Measurements from ENCODE around the gene TNK2.
"Not testable (repeated sequence)": the region's sequence is repeated elsewhere in the genome, so short reads cannot be mapped to it uniquely, and the experiment has no call there.

TNK2 gene

DNA sequence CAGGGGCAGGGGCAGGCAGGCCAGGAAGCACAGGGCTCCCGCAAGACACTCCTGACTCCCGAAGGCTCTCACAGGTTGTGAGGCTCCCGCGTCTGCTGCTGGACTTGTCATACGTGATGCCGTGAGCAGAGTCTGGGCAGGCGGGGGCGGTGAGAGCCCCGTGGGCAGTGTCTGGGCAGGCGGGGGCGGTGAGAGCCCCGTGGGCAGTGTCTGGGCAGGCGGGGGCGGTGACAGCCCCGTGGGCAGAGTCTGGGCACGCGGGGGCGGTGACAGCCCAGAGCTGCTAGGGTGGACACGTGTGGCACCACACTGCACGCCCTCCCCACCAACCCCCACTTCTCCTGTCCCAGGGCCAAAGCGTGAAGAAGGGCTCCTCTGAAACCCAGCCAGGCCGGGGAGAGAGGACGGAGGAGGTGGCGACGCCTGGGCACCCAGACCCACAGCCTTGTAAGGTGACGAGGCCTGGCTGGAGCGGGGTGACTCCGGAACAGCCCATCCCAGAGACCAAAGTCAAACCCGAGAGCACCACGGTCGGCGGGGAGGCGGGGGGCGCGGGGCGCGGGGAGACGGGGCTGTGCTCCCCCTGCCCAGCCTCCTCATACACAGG, 35.0 kb downstream of the TNK2 start:
- H3K36me3 ChIP-seq (ENCODE audit: control insufficient read depth, insufficient read depth, low read length): peaks cover 15% of the 10 kb centered on the region
- no peak overlapping the region for H3K9ac ChIP-seq (ENCODE audit: low read length)
- no peaks in the 10 kb centered on the region for H3K27me3 ChIP-seq (ENCODE audit: control insufficient read depth, insufficient read depth, low read length)
- H3K4me1 ChIP-seq (ENCODE audit: control insufficient read depth, insufficient read depth, low read length): no peaks in the 10 kb centered on the region
- H3K4me3 ChIP-seq (ENCODE audit: low read length): no peak overlapping the region
- H3K27ac ChIP-seq (ENCODE audit: low read depth, low read length): no peak overlapping the region

DNA sequence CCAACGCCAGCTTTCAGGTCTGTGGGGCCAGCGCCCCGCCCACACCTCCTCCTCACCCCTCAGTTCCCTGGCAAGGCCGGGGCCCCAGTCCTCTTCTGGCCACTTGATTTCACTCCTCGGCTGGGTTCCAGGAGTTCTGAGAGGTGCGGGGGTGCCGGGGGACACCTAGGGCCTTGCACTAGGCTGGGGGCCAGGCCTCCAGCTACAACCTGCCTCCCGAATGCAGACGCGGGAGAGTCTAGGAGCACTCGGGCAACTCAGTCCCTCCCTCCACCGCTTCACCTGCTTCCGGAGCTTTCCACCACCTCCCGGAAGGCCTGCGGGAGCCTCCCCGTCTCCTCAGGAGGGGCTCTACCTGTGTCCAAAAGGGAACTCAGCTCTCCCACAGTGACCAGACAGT, 35.6 kb downstream of the TNK2 start:
- no peaks in the 10 kb centered on the region for H3K27me3 ChIP-seq (ENCODE audit: control insufficient read depth, insufficient read depth, low read length)
- peaks cover 9% of the 10 kb centered on the region for H3K36me3 ChIP-seq (ENCODE audit: control insufficient read depth, insufficient read depth, low read length)
- no peak overlapping the region for H3K9ac ChIP-seq (ENCODE audit: low read length)
- no peak overlapping the region for H3K27ac ChIP-seq (ENCODE audit: low read depth, low read length)
- no peak overlapping the region for H3K4me3 ChIP-seq (ENCODE audit: low read length)
- H3K4me1 ChIP-seq (ENCODE audit: control insufficient read depth, insufficient read depth, low read length): no peaks in the 10 kb centered on the region

- H3K27ac ChIP-seq (ENCODE audit: low read depth, low read length): no peak overlapping the region
- H3K36me3 ChIP-seq (ENCODE audit: control insufficient read depth, insufficient read depth, low read length): peaks cover 4% of the 10 kb centered on the region
- H3K27me3 ChIP-seq (ENCODE audit: control insufficient read depth, insufficient read depth, low read length): no peaks in the 10 kb centered on the region
- no peak overlapping the region for H3K9ac ChIP-seq (ENCODE audit: low read length)
- no peak overlapping the region for H3K4me3 ChIP-seq (ENCODE audit: low read length)
- H3K4me1 ChIP-seq (ENCODE audit: control insufficient read depth, insufficient read depth, low read length): no peaks in the 10 kb centered on the region
Observed at GRCh38 chr3:195872097-195872496, 36.3 kb downstream of the TNK2 start.

GRCh38 chr3:195871686-195872085, 36.7 kb downstream of the TNK2 start:
- not testable (repeated sequence) for H3K4me1 ChIP-seq (ENCODE audit: control insufficient read depth, insufficient read depth, low read length); H3K27ac ChIP-seq (ENCODE audit: low read depth, low read length); H3K36me3 ChIP-seq (ENCODE audit: control insufficient read depth, insufficient read depth, low read length); H3K27me3 ChIP-seq (ENCODE audit: control insufficient read depth, insufficient read depth, low read length); H3K4me3 ChIP-seq (ENCODE audit: low read length); H3K9ac ChIP-seq (ENCODE audit: low read length)

DNA sequence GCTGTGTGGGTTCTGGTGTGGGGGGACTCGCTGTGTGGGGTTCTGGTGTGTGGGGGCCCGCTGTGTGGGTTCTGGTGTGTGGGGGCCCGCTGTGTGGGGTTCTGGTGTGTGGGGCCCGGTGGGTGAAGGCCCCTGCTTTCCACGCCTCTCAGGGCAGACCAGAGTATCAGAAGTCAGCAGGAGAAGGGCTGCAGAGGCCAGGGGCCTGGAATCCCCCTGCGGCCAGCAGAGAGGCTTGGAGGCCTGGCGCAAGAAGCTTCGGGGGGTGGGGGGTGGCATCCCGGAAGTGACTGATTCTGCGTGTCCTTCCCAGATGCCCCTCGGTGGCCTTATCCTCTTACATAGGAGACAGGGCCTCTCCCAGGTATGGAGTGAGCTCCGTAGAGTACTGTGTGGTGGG, 37.4 kb downstream of the TNK2 start:
- H3K27me3 ChIP-seq (ENCODE audit: control insufficient read depth, insufficient read depth, low read length): no peaks in the 10 kb centered on the region
- H3K36me3 ChIP-seq (ENCODE audit: control insufficient read depth, insufficient read depth, low read length): peaks cover 4% of the 10 kb centered on the region
- no peak overlapping the region for H3K9ac ChIP-seq (ENCODE audit: low read length)
- no peak overlapping the region for H3K27ac ChIP-seq (ENCODE audit: low read depth, low read length)
- H3K4me1 ChIP-seq (ENCODE audit: control insufficient read depth, insufficient read depth, low read length): no peaks in the 10 kb centered on the region
- no peak overlapping the region for H3K4me3 ChIP-seq (ENCODE audit: low read length)

DNA sequence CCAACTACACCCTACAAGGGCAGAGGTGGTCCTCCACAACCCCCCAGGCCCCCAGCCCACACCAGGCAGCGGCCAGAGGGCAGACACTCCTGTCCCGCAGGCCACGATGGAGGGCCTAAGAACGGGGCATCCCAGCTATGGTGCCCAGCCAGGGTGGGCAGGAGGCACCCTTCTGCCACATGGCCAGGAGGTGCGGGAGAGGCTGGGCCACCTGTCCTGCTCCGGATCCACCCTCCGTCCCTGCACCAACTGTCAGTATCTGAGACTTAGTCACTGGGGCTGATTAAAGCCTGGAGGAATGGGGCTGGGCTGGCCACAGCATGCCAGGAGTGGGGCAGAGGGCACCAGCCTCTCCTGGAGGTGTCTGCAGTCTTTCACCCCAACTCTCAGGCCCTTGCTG, 37.9 kb downstream of the TNK2 start:
- Histone ChIP-seq H3K36me3 (ENCODE audit: control insufficient read depth, insufficient read depth, low read length) (peaks cover 4% of the 10 kb centered on the region), H3K9ac (ENCODE audit: low read length) (no peak overlapping the region), H3K4me1 (ENCODE audit: control insufficient read depth, insufficient read depth, low read length) (no peaks in the 10 kb centered on the region), H3K27ac (ENCODE audit: low read depth, low read length) (no peak overlapping the region), H3K4me3 (ENCODE audit: low read length) (no peak overlapping the region), H3K27me3 (ENCODE audit: control insufficient read depth, insufficient read depth, low read length) (no peaks in the 10 kb centered on the region)

DNA sequence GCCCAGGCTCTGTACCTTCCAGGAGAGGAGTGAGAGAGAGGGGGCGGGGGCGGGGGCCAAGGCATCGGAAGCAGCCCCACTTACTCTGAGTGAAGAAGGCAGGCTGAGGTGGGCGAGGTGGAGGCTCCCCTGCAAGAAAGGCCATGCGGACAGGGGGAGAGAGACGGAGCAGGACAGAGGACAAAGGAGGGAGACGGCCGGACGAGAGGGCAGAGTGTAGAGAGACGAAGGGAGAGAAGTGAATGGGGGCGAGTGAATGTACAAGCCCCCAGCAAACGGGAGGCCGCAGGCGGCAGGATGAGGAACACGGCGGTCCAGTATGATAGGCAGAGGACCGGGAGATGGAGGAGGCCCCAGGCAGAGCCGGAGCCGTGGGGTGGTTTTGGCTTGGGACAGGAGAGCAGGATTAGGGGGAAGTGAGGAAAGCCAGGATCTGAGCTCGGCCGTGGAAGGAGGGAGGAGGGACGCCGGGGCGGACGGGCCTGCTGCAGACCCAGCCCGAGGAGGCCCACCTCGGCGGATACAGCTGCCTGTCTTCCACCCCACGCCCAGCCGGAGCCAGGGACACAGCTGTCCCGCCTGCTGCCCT, 38.8 kb downstream of the TNK2 start:
- no peak overlapping the region for H3K27ac ChIP-seq (ENCODE audit: low read depth, low read length)
- no peak overlapping the region for H3K4me3 ChIP-seq (ENCODE audit: low read length)
- no peaks in the 10 kb centered on the region for H3K4me1 ChIP-seq (ENCODE audit: control insufficient read depth, insufficient read depth, low read length)
- peaks cover 4% of the 10 kb centered on the region for H3K36me3 ChIP-seq (ENCODE audit: control insufficient read depth, insufficient read depth, low read length)
- no peaks in the 10 kb centered on the region for H3K27me3 ChIP-seq (ENCODE audit: control insufficient read depth, insufficient read depth, low read length)
- H3K9ac ChIP-seq (ENCODE audit: low read length): no peak overlapping the region

- Histone ChIP-seq H3K27ac (ENCODE audit: low read depth, low read length) (no peak overlapping the region), H3K27me3 (ENCODE audit: control insufficient read depth, insufficient read depth, low read length) (no peaks in the 10 kb centered on the region), H3K9ac (ENCODE audit: low read length) (no peak overlapping the region), H3K36me3 (ENCODE audit: control insufficient read depth, insufficient read depth, low read length) (peaks cover 4% of the 10 kb centered on the region), H3K4me3 (ENCODE audit: low read length) (no peak overlapping the region), H3K4me1 (ENCODE audit: control insufficient read depth, insufficient read depth, low read length) (no peaks in the 10 kb centered on the region)
Observed at GRCh38 chr3:195868866-195869412, 39.4 kb downstream of the TNK2 start.

DNA sequence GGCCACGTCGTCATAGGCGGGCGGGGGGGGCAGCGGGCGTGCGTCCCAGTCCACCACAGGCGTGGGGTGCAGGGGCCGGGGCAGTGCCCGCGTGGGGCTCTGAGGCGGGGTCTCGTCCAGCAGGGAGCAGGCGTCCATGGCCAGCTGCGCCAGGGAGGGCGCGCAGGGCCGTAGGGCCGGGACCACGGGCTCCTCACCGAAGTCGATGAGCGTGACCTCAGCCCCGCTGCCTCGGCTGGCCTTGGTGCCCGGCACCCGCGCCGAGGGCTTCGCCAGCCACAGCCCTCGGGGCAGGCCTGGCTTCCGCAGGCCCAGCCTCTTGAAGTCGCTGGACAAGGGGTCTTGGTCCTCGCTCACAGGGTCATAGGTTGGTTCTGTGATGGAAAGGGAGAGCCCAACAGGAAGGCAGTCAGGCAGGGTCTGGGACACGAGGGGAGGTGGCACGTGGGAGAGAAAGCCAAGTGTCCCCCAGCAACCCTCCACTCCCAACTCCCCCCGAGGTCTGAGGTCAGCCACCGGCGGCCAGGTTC, 40.0 kb downstream of the TNK2 start:
- Histone ChIP-seq H3K36me3 (ENCODE audit: control insufficient read depth, insufficient read depth, low read length) (peaks cover 4% of the 10 kb centered on the region), H3K27ac (ENCODE audit: low read depth, low read length) (no peak overlapping the region), H3K4me3 (ENCODE audit: low read length) (no peak overlapping the region), H3K4me1 (ENCODE audit: control insufficient read depth, insufficient read depth, low read length) (no peaks in the 10 kb centered on the region), H3K9ac (ENCODE audit: low read length) (no peak overlapping the region), H3K27me3 (ENCODE audit: control insufficient read depth, insufficient read depth, low read length) (no peaks in the 10 kb centered on the region)

- H3K27ac ChIP-seq (ENCODE audit: low read depth, low read length): no peak overlapping the region
- H3K4me1 ChIP-seq (ENCODE audit: control insufficient read depth, insufficient read depth, low read length): no peaks in the 10 kb centered on the region
- no peak overlapping the region for H3K9ac ChIP-seq (ENCODE audit: low read length)
- peaks cover 4% of the 10 kb centered on the region for H3K36me3 ChIP-seq (ENCODE audit: control insufficient read depth, insufficient read depth, low read length)
- no peaks in the 10 kb centered on the region for H3K27me3 ChIP-seq (ENCODE audit: control insufficient read depth, insufficient read depth, low read length)
- no peak overlapping the region for H3K4me3 ChIP-seq (ENCODE audit: low read length)
Observed at GRCh38 chr3:195867631-195868335, 40.6 kb downstream of the TNK2 start.

DNA sequence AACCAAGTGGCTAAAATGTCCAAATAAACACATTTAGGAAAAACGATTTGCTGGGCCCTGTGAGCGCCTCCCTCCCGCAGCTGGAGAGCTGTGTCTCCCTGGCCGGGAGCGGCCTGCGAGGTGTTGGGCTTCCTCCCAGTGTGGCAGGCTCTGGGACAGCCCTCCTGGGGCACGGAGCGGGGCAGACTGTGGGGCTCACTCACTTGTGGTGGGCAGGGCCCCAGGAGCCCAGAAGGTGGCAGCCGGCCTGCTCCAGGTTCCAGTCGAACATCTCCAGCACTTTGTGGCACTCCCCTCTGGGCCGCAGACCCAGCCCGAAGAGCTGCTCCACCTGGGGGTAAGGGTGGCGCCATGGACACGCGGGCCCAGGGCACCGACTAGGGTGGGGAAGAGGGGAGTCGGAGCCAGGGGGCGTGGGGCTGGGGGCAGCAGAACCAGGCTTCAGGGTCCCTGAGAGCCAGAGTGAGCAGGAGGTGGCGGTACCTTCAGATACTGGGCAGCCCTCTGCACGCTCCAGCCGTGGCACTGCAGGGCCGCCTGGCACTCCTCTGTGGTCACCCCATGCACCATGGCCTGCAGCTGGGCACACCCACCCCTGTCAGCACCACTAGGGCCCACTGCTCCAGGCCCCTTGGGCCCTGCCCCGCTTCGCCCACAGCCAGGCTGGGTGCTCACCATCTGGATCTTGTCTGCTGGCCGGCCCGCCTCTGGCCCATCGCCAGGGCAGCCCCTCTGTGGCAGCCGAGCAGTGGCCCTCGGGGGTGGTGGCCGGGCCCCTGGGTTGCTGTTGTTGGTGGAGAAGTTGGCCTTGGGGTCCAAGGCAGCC, 41.5 kb downstream of the TNK2 start:
- no peak overlapping the region for H3K4me3 ChIP-seq (ENCODE audit: low read length)
- no peak overlapping the region for H3K9ac ChIP-seq (ENCODE audit: low read length)
- no peak overlapping the region for H3K27ac ChIP-seq (ENCODE audit: low read depth, low read length)
- no peaks in the 10 kb centered on the region for H3K4me1 ChIP-seq (ENCODE audit: control insufficient read depth, insufficient read depth, low read length)
- peaks cover 4% of the 10 kb centered on the region for H3K36me3 ChIP-seq (ENCODE audit: control insufficient read depth, insufficient read depth, low read length)
- no peaks in the 10 kb centered on the region for H3K27me3 ChIP-seq (ENCODE audit: control insufficient read depth, insufficient read depth, low read length)

DNA sequence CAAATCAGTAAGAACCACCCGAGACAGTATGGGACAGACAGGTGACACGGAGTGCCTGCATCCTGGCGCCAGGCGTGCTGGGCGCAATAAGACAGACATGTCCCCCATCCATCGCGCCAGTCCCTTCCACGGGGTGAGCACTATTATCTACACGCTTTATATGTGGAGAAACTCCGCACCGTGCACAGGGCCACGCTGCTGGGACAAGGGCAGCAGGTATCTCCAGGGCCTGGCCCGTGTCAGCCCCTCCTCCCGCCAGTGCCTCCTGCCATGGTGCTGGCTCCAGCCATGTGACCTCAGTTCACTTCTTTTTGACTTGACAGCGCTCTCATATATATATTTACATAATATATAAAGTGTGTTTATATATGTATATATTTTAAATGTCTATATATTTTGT, 42.6 kb downstream of the TNK2 start:
- Histone ChIP-seq H3K36me3 (ENCODE audit: control insufficient read depth, insufficient read depth, low read length) (no peaks in the 10 kb centered on the region), H3K27ac (ENCODE audit: low read depth, low read length) (no peak overlapping the region)

More for the DNA sequence above, 42.6 kb downstream of the TNK2 start:
- Histone ChIP-seq H3K27me3 (ENCODE audit: control insufficient read depth, insufficient read depth, low read length) (no peaks in the 10 kb centered on the region), H3K4me1 (ENCODE audit: control insufficient read depth, insufficient read depth, low read length) (no peaks in the 10 kb centered on the region), H3K4me3 (ENCODE audit: low read length) (no peak overlapping the region), H3K9ac (ENCODE audit: low read length) (no peak overlapping the region)
